ENCODE measurements around the gene KCNQ2.

Gene KCNQ2

DNA sequence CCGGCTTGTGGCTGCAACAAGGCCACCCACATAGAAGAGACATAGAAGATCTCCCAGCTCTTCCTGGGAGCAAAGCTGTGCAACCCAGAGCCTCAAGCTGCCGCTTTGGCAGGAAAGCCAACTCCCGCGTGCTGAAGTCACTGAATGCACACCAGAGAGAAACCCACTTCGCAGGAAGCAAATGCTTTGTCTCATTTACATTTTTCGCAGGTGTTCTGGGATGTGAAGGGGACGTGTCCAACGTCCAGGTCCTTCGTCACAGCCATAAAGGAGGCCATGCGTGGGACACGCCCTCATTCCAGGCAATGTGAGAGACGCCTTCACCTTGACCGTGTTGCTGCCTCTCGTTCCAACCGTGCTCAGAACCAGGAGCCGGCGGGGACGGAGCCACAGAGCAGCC lies 24.4 kb downstream of the KCNQ2 start:
- Histone ChIP-seq H3K27ac (ENCODE audit: low read depth, low read length) (no peak overlapping the region), H3K9ac (ENCODE audit: low read depth, low read length) (no peak overlapping the region), H3K4me3 (ENCODE audit: low read length) (no peak overlapping the region), H3K27me3 (ENCODE audit: insufficient read depth, low read length) (no peaks in the 10 kb centered on the region), H3K36me3 (ENCODE audit: insufficient read depth, low read length) (no peaks in the 10 kb centered on the region), H3K9me3 (ENCODE audit: insufficient read depth, low read depth, low read length) (no peaks in the 10 kb centered on the region), H3K4me1 (ENCODE audit: insufficient read depth, low read length) (no peaks in the 10 kb centered on the region)
- 83% methylated on average over 18 of the region's 18 CpGs for WGBS

DNA sequence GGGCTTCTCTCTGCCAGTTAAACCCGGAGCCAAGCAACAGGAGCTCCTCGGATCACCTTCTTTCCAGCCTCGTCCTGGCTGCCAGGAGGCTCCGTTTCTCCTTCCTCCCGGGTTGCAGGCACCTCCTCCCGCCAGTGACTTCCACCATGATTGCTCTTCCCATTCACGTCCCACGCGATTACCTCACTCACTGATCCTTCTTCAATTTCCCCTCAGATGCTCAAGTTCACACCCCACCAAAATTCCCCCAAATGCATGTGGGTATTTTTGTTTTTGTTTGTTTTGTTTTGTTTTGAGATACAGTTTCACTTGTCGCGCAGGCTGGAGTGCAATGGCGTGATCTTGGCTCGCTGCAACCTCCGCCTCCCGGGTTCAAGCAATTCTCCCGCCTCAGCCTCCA lies 25.1 kb downstream of the KCNQ2 start:
- H3K4me1 ChIP-seq (ENCODE audit: insufficient read depth, low read length), result no peaks in the 10 kb centered on the region
- H3K4me3 ChIP-seq (ENCODE audit: low read length), result no peak overlapping the region
- H3K9ac ChIP-seq (ENCODE audit: low read depth, low read length), result no peak overlapping the region
- H3K36me3 ChIP-seq (ENCODE audit: insufficient read depth, low read length), result no peaks in the 10 kb centered on the region
- H3K27ac ChIP-seq (ENCODE audit: low read depth, low read length), result no peak overlapping the region
- H3K27me3 ChIP-seq (ENCODE audit: insufficient read depth, low read length), result no peaks in the 10 kb centered on the region
- H3K9me3 ChIP-seq (ENCODE audit: insufficient read depth, low read depth, low read length), result no peaks in the 10 kb centered on the region
- 84% methylated on average over 16 of the region's 16 CpGs for WGBS

DNA sequence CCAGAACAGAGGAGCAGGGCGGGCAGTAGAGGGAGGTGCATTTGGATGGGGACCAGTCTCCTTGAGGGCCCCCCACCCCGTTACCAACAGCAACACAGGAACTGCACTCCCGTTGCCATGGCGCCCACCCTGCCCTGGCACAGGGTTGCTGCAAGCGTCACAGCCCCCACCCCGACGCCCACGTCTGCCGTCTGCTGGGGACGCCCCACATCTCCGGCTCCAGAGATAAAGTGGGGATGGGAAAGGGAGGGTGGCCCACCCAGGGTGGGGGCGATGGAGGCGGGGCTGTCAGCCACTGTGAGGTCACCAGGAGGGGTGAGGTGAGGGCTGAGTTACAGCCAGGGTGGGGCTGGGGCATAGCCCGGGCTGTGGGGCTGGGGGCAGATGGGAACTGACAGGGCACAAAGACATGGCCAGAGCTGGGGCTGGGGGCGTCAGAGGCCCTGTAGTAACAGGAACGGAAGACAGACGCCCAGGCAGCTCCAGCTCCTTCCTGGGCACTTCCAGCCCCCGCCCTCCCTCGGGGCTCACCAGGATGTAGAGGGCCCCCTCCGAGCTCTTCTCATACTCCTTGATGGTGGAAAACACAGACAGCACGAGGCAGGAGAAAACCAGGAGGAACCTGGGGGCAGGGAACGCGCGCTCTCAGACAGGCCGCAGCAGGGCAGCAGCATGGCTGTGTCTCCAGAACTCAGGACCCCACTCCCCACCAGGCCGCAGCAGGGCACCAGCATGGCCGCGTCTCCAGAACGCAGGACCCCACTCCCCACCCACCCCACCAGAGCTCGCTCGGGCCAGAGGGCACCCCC lies 26.0 kb downstream of the KCNQ2 start:
- H3K9ac ChIP-seq (ENCODE audit: low read depth, low read length), result no peak overlapping the region
- WGBS, result 89% methylated on average over 31 of the region's 31 CpGs
- H3K4me1 ChIP-seq (ENCODE audit: insufficient read depth, low read length), result no peaks in the 10 kb centered on the region

DNA sequence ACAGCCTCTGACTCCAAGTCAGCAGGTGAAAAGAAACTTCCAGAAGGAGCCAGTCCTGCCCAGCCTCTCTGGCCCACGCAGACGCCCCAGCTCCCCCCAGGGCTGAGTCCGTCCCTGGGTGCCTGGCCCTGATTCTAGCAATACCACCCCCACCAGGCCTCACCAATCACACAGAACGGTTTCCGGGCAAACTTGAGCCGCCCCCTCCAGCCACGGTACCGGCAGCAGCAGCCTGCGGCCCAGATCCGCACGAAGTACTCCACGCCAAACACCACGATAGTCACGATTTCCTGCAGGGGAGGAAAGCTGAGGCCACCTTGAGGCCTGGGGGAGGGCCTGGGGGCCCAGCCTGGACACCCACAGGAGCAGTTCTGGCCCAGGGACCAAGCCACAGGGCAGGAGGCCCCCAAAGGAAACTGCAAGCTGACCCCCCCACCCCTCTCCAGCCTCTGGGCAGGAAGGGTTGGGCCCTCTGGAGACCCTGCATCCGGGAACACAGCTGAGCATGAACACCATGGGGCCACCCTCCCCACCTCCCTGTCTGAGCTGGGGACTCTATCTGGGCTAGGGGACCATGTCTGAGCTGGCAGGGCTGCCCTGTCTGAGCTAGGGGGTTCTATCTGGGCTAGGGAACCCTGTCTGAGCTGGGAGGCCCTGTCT lies 27.2 kb downstream of the KCNQ2 start:
- Histone ChIP-seq H3K9ac (ENCODE audit: low read depth, low read length) (no peak overlapping the region), H3K27ac (ENCODE audit: low read depth, low read length) (no peak overlapping the region), H3K4me3 (ENCODE audit: low read length) (no peak overlapping the region), H3K36me3 (ENCODE audit: insufficient read depth, low read length) (no peaks in the 10 kb centered on the region), H3K27me3 (ENCODE audit: insufficient read depth, low read length) (no peaks in the 10 kb centered on the region), H3K9me3 (ENCODE audit: insufficient read depth, low read depth, low read length) (no peaks in the 10 kb centered on the region), H3K4me1 (ENCODE audit: insufficient read depth, low read length) (no peaks in the 10 kb centered on the region)
- 93% methylated on average over 15 of the region's 15 CpGs for WGBS

More for the DNA sequence above, 26.0 kb downstream of the KCNQ2 start:
- Histone ChIP-seq H3K9me3 (ENCODE audit: insufficient read depth, low read depth, low read length) (no peaks in the 10 kb centered on the region), H3K27ac (ENCODE audit: low read depth, low read length) (no peak overlapping the region), H3K4me3 (ENCODE audit: low read length) (no peak overlapping the region), H3K27me3 (ENCODE audit: insufficient read depth, low read length) (no peaks in the 10 kb centered on the region), H3K36me3 (ENCODE audit: insufficient read depth, low read length) (no peaks in the 10 kb centered on the region)

DNA sequence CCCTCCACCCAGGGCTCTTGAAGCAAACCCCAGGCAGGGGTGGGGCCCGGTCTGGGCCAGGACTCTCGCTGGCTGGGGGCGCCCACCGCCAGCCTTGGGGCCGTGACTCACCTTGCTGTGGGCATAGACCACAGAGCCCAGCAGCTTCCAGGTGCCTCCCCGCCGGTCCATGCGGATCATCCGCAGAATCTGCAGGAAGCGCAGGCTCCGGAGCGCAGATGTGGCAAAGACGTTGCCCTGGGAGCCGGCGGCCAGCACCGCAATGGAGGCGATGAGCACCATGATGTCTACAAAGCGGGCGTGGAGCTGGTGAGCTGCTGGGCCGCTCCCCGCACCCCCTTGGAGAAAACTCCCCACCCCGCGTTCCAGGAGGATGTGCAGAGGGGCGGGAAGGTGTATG lies 27.9 kb downstream of the KCNQ2 start:
- Histone ChIP-seq H3K9ac (ENCODE audit: low read depth, low read length) (no peak overlapping the region), H3K27me3 (ENCODE audit: insufficient read depth, low read length) (no peaks in the 10 kb centered on the region), H3K9me3 (ENCODE audit: insufficient read depth, low read depth, low read length) (no peaks in the 10 kb centered on the region), H3K27ac (ENCODE audit: low read depth, low read length) (no peak overlapping the region), H3K36me3 (ENCODE audit: insufficient read depth, low read length) (no peaks in the 10 kb centered on the region), H3K4me3 (ENCODE audit: low read length) (no peak overlapping the region), H3K4me1 (ENCODE audit: insufficient read depth, low read length) (no peaks in the 10 kb centered on the region)
- 94% methylated on average over 24 of the region's 24 CpGs for WGBS

DNA sequence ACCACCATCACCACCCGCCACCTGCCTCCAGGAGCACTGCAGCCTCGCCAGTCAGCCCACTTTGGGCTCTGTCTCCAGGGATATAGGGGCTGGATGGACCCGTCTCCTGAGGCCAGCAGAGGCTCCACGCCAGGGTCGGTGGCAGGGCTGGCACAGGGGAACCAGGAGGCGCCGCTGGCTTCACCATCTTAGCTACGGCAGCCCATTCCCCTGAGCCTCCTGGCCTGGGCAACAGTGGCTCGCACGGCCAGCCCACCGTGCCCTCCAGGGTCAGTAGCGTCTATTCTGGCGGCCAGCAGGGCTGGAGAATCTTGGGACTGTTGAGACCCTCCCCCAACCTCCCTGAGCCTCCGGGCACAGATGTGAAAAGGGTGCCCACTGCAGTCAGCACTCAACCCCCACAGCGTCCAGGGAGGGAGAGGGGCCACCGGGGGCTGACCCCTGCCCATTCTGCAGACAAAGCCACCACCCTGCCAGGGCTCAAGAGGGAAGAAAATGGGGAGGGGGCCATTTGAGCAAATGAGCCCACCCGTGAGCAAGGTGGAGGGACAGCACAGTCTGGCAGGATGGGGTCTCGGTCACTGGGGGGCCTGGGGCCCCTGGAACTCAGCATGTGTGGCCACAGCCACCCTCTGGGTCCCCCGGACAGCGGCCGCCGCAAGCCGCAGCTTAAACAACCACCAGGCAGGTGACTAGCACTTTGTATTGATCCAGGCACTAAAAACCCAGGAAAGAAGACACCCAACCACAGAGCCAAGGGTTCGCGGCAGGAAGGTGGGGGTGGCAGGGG lies 28.7 kb downstream of the KCNQ2 start:
- no peaks in the 10 kb centered on the region for H3K27me3 ChIP-seq (ENCODE audit: insufficient read depth, low read length)

DNA sequence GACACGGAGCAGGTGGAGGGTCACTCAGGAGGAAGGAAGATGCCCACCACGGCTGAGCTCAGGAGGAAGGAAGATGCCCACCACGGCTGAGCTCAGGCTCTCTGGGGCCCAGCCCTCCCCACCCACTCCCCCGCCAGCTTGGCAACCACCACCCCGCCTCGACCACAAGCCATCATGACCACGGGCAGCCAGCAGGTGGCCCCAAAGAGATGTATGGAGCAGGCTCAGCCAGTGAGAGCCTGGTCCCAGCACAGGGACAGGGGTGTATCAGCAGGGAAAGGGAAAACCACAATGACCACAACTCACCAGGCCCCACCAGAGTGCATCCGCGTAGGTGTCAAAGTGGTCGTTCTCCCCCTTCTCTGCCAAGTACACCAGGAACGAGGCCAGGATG lies 30.4 kb downstream of the KCNQ2 start:
- H3K4me3 ChIP-seq (ENCODE audit: low read length), result no peak overlapping the region
- H3K9ac ChIP-seq (ENCODE audit: low read depth, low read length), result no peak overlapping the region
- H3K9me3 ChIP-seq (ENCODE audit: insufficient read depth, low read depth, low read length), result no peaks in the 10 kb centered on the region
- no peaks in the 10 kb centered on the region for H3K4me1 ChIP-seq (ENCODE audit: insufficient read depth, low read length)
- WGBS, result 74% methylated on average over 8 of the region's 11 CpGs
- H3K27ac ChIP-seq (ENCODE audit: low read depth, low read length), result no peak overlapping the region
- no peaks in the 10 kb centered on the region for H3K36me3 ChIP-seq (ENCODE audit: insufficient read depth, low read length)
- H3K27me3 ChIP-seq (ENCODE audit: insufficient read depth, low read length), result no peaks in the 10 kb centered on the region

More for the DNA sequence above, 28.7 kb downstream of the KCNQ2 start:
- whole genome bisulfite sequencing, result 93% methylated on average over 25 of the region's 25 CpGs
- H3K9me3 ChIP-seq (ENCODE audit: insufficient read depth, low read depth, low read length), result no peaks in the 10 kb centered on the region
- no peak overlapping the region for H3K27ac ChIP-seq (ENCODE audit: low read depth, low read length)
- no peaks in the 10 kb centered on the region for H3K36me3 ChIP-seq (ENCODE audit: insufficient read depth, low read length)
- no peaks in the 10 kb centered on the region for H3K4me1 ChIP-seq (ENCODE audit: insufficient read depth, low read length)
- no peak overlapping the region for H3K9ac ChIP-seq (ENCODE audit: low read depth, low read length)
- H3K4me3 ChIP-seq (ENCODE audit: low read length), result no peak overlapping the region

DNA sequence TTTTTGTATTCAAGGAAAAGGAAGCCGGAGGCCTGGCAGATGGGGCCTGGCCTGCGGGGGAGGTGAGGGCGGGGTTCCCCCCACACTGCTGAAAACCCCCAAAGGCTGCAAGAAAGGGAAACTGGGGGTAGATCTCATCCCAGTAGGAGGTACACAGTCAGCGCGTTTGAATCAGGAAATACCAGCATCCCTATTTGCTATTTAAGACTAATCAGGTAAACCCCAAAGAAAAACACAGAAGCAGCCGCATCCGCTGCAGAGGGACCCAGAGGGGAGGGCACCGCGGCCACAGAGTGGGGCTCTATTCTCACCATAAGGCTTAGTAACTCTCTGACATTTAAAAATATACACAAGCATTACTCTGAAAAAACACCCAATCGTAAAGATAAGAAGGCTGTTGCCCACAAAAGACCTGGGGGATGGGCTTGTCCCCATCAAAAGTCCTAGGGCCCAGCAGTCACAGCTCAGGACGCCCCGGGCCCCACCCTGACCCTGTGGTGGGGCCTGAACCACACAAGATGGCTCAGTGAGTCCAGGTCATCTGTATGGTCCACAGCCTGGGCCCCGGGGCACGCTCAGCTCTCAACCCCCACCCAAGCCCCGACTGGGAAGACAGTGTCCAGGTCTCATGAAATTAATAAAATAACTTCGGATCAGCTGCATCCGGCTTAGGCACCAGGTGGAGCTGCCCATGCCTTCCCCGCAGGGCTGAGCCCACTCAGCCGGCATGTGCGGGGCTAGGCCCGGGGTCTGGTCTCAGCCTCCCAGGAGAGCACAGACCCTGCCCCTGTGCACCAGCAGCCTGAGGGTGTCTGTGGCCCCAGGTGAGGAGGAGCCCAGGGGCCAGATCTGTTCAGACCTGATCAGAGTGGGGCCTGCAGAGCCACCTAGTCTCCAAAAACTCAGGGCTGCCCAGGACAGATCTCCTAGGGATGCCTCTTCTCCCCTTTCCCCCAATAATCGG lies 31.0 kb downstream of the KCNQ2 start:
- Histone ChIP-seq H3K27me3 (ENCODE audit: insufficient read depth, low read length) (no peaks in the 10 kb centered on the region), H3K4me1 (ENCODE audit: insufficient read depth, low read length) (no peaks in the 10 kb centered on the region), H3K9ac (ENCODE audit: low read depth, low read length) (no peak overlapping the region), H3K9me3 (ENCODE audit: insufficient read depth, low read depth, low read length) (no peaks in the 10 kb centered on the region), H3K4me3 (ENCODE audit: low read length) (no peak overlapping the region), H3K36me3 (ENCODE audit: insufficient read depth, low read length) (no peaks in the 10 kb centered on the region), H3K27ac (ENCODE audit: low read depth, low read length) (no peak overlapping the region)
- WGBS, result 84% methylated on average over 22 of the region's 22 CpGs

DNA sequence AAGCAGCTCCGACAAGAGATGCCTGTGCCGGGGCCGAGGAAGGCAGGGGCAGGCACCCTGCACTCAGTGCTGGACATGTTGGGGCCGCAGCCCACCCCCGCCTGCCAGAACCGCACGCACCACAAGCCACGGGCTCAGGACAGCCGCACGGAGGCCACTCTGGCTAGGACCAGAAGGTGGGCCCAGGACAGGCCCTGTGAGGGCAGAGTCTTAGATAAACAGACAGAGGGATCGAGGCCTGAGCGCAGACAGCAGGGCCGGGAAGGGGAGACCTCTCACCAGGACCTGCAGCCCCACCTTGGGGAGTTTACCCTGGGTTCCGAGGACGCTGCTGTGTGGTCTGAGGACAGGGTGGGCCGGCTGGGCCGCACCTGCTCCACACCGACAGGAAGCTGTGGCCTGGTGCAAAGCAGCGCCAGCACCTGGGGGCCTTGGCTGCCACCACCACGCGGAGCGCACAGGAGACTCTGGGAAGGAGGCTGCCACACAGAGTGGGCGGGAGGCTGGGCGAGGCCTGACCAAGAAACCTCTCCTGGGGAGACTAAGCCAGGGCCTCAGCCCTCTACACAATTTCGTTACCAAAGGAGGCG lies 32.0 kb downstream of the KCNQ2 start:
- Histone ChIP-seq H3K27ac (ENCODE audit: low read depth, low read length) (no peak overlapping the region), H3K4me1 (ENCODE audit: insufficient read depth, low read length) (no peaks in the 10 kb centered on the region), H3K4me3 (ENCODE audit: low read length) (no peak overlapping the region), H3K36me3 (ENCODE audit: insufficient read depth, low read length) (no peaks in the 10 kb centered on the region), H3K9me3 (ENCODE audit: insufficient read depth, low read depth, low read length) (no peaks in the 10 kb centered on the region), H3K27me3 (ENCODE audit: insufficient read depth, low read length) (no peaks in the 10 kb centered on the region), H3K9ac (ENCODE audit: low read depth, low read length) (no peak overlapping the region)
- WGBS, result 93% methylated on average over 26 of the region's 26 CpGs

DNA sequence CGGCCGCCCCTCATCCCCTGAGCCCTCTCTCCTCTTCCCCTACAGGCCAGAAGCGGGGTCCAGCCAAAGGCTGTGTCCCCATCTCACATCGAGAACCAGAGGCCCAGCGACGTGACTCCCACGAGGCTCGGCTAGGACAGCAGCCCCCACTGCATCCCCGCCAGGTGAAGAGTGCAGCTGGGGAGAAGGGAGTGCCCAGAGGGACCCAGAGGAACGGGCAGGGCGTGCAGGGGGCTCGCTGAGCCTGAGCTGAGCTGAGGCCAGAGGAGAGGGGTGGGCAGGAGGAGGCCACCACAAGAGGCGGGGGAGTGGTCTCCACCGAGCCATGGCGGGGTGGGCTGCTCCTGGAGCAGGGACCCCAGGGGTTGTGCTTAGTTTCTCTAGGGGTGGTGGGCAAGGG lies 32.6 kb downstream of the KCNQ2 start:
- H3K9ac ChIP-seq (ENCODE audit: low read depth, low read length), result no peak overlapping the region
- 93% methylated on average over 15 of the region's 15 CpGs for WGBS

More for the DNA sequence above, 32.6 kb downstream of the KCNQ2 start:
- Histone ChIP-seq H3K27ac (ENCODE audit: low read depth, low read length) (no peak overlapping the region), H3K4me1 (ENCODE audit: insufficient read depth, low read length) (no peaks in the 10 kb centered on the region), H3K36me3 (ENCODE audit: insufficient read depth, low read length) (no peaks in the 10 kb centered on the region), H3K27me3 (ENCODE audit: insufficient read depth, low read length) (no peaks in the 10 kb centered on the region), H3K9me3 (ENCODE audit: insufficient read depth, low read depth, low read length) (no peaks in the 10 kb centered on the region), H3K4me3 (ENCODE audit: low read length) (no peak overlapping the region)

All from HUES64 (cell line).